Testis (tissue), 3 donors: ENCODE measurements around the gene ZSCAN5C. TPM values are rescaled to one million over a fixed set of nuclear protein-coding genes. Genes with fewer than 3 reads are reported as not detected.
A peak's percentile ranks its signal among the peaks of the same experiment; 100 is the strongest.

ENCODE experiments used
- DNase-seq: peaks from one replicate; pipeline ENCODE4 v3.0.0-alpha.2; 2019
- H3K27ac ChIP-seq, 2 donors: fragments of 200-600 bp; sonication (generic); one replicate each; pipeline ENCODE4 v1.5.1; 2019
- H3K27me3 ChIP-seq: fragments of 200-600 bp; sonication (generic); one replicate; pipeline ENCODE4 v1.5.1; 2019
- H3K36me3 ChIP-seq: fragments of 200-600 bp; sonication (generic); one replicate; pipeline ENCODE4 v1.5.1; 2017; ENCODE audit warnings: low read depth; ENCODE audit errors: missing control alignments
- H3K4me1 ChIP-seq: fragments of 200-600 bp; sonication (generic); one replicate; pipeline ENCODE4 v1.5.1; 2019
- H3K4me3 ChIP-seq, 2 donors: fragments of 200-600 bp; sonication (generic); one replicate each; pipeline ENCODE4 v1.5.1; 2017 to 2019
- H3K9me3 ChIP-seq: fragments of 200-600 bp; sonication (generic); one replicate; pipeline ENCODE4 v1.5.1; 2017
- POLR2A ChIP-seq: fragments of 450-650 bp; IDR thresholded peaks from one replicate; pipeline ENCODE4 v1.6.1; 2017; ENCODE audit warnings: antibody characterized with exemption, mild to moderate bottlenecking, moderate library complexity
- WGBS, 2 donors: methylation state at CpG; one replicate each; pipeline ENCODE4 v1.1.5; 2018; 5-methylcytosine and 5-hydroxymethylcytosine counted together
- intact Hi-C: fragments of 100-400 bp; cut with DNase I; formaldehyde crosslinking; loops from one replicate; pipeline ENCODE4 v1.15.1; 2023; ENCODE audit warnings: low total_unique reads
- polyA plus RNA-seq: library from polyadenylated mRNA; stranded (reverse); fragments of 350-450 nt; fragmentation: Illumina TruSeq; extraction: RNeasy Lipid Tissue Mini Kit (QIAGEN cat#74804); gene quantifications from one replicate; pipeline ENCODE4 v1.2.3, GENCODE V29; 2014; ENCODE audit warnings: low read depth, low replicate concordance; ENCODE audit not compliant: insufficient read depth
- total RNA-seq, 2 donors: library from RNA; depleted of rRNA; stranded (reverse); fragments of >200 nt; gene quantifications; one replicate each; pipeline ENCODE4 v1.2.3, GENCODE V29; 2016
- TF ChIP-seq, protein P1 (sequence below), 3 experiments: fragments of 450-650 bp in 2 of 3; fragments of 200-600 bp in 1 of 3; sonication (generic) in 1 of 3; IDR thresholded peaks; one replicate each; pipeline ENCODE4 v1.5.1; 2016 to 2019; ENCODE audit warnings: antibody characterized with exemption in 3 of 3, mild to moderate bottlenecking in 2 of 3, moderate library complexity in 1 of 3

Gene ZSCAN5C
- total and polyA plus RNA-seq, 3 donors from 2014 or later: 0.19 to 0.31 TPM; not detected in 1

DNA sequence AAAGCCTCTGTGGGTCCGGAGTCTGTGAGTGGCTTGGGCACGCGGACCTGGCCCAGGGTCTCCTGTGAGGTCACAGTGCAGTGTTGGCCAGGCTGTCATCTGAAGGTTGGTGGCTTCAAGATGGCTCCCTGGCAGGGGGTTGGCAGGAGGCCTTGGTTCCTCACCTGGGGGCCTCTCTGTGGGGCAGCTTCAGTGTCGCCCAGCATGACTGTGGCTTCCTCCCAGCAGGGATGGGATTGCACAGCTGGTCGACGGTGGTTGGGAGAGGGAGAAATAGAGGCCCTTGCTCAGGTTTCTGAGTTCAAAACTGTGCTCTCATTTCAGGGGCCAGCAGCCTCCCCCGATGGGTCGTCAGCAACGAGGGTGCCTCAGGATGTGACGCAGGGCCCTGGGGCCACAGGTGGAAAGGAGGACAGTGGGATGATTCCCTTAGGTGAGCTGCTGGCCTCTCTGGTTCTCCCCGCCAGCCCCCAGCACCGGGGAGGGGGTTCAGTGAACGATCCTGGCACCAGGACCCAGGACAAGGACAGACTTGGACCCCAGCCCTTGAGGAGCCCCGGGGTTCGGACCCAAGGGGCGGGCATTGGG is 43.8 kb upstream of the ZSCAN5C start:
- no peak overlapping the region for H3K27ac ChIP-seq
- DNase-seq: no peak
- no peaks in the 10 kb centered on the region for H3K36me3 ChIP-seq
- no peaks in the 10 kb centered on the region for H3K27me3 ChIP-seq
- whole genome bisulfite sequencing, 2 donors: 92 to 97% methylated on average over 6 to 16 of the region's 16 CpGs
- intact Hi-C loops: no loop called here
- H3K4me3 ChIP-seq: no peak overlapping the region
- H3K9me3 ChIP-seq: no peaks in the 10 kb centered on the region
- no peak for TF ChIP-seq POLR2A
- TF ChIP-seq, protein P1, sequence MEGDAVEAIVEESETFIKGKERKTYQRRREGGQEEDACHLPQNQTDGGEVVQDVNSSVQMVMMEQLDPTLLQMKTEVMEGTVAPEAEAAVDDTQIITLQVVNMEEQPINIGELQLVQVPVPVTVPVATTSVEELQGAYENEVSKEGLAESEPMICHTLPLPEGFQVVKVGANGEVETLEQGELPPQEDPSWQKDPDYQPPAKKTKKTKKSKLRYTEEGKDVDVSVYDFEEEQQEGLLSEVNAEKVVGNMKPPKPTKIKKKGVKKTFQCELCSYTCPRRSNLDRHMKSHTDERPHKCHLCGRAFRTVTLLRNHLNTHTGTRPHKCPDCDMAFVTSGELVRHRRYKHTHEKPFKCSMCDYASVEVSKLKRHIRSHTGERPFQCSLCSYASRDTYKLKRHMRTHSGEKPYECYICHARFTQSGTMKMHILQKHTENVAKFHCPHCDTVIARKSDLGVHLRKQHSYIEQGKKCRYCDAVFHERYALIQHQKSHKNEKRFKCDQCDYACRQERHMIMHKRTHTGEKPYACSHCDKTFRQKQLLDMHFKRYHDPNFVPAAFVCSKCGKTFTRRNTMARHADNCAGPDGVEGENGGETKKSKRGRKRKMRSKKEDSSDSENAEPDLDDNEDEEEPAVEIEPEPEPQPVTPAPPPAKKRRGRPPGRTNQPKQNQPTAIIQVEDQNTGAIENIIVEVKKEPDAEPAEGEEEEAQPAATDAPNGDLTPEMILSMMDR (IDR thresholded peaks at IDR 0.05): no peak
- peaks cover 3% of the 10 kb centered on the region for H3K4me1 ChIP-seq

DNA sequence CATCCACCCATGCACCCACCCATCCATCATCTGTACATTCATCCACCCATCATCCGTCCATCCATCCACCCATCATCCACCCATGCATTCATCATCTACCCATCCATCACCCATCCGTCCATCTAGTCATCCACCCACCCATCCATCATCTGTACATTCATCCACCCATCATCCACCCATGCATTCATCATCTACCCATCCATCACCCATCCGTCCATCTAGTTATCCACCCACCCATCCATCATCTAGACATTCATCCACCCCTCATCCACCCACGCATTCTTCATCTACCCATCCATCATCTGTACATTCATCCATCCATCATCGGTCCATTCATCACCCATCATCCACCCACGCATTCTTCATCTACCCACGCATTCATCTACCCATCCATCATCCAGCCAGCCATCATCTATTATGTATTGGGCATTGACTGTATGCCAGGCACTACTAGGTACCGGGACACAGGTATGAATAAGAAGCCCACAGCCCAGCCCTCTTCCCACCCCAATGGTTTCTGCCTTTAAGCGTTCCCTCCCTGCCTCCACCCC is 43.0 kb upstream of the ZSCAN5C start:
- H3K27me3 ChIP-seq: no peaks in the 10 kb centered on the region
- 82 to 85% methylated on average over 9 of the region's 9 CpGs for WGBS, 2 donors
- H3K4me3 ChIP-seq: no peak overlapping the region
- H3K27ac ChIP-seq: no peak overlapping the region
- no peaks in the 10 kb centered on the region for H3K36me3 ChIP-seq
- TF ChIP-seq, protein P1 (IDR thresholded peaks at IDR 0.05): no peak
- H3K9me3 ChIP-seq: no peaks in the 10 kb centered on the region
- DNase-seq: no peak
- peaks cover 3% of the 10 kb centered on the region for H3K4me1 ChIP-seq
- intact Hi-C loops: no loop called here

DNA sequence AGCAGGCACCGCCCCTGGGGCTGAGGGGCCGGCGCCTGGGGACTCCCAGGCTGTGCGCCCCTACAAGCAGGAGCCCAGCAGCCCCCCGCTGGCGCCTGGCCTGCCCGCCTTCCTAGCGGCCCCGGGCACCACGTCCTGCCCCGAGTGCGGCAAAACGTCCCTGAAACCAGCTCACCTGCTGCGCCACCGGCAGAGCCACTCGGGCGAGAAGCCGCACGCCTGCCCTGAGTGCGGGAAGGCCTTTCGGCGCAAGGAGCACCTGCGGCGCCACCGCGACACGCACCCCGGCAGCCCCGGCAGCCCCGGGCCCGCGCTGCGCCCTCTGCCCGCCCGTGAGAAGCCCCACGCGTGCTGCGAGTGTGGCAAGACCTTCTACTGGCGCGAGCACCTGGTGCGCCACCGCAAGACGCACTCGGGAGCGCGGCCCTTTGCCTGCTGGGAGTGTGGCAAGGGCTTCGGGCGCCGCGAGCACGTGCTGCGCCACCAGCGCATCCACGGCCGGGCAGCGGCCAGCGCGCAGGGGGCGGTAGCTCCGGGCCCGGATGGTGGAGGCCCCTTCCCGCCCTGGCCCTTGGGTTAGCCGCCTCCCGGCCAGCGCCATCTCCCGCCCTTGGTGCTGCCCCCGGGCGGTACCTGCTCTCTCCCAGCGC is 42.3 kb upstream of the ZSCAN5C start:
- no peak for DNase-seq
- intact Hi-C loops: no loop called here
- Histone ChIP-seq H3K27ac (no peak overlapping the region), H3K36me3 (no peaks in the 10 kb centered on the region), H3K4me3 (peak overlapping the region in 1 of 2 donors; percentile 20), H3K27me3 (no peaks in the 10 kb centered on the region), H3K9me3 (no peaks in the 10 kb centered on the region), H3K4me1 (peaks cover 3% of the 10 kb centered on the region)
- WGBS, 2 donors: 53 to 58% methylated on average over 15 to 60 of the region's 69 CpGs
- no peak for TF ChIP-seq POLR2A
- TF ChIP-seq, protein P1 (IDR thresholded peaks at IDR 0.05): no peak

DNA sequence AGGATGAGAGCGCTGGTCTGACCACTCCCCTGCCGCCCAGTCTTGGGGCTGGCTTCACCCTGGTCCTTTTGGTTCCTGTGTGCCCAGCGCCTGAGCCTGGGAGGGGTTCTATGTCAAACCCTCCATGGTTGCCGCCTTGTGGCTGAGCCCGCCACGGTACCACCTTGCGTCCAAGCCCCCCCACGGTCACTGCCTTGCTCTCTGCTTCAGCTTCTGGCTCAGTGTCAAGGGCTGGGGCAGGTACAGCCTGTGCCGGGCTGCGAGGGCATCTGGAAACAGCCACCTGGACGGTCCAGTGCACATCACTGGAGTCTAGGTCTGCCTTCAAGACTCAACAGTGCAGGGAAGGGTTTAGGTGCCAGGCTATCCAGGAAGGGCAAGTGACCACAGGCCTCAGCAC is 40.5 kb upstream of the ZSCAN5C start:
- WGBS, 2 donors: 92 to 96% methylated on average over 4 to 11 of the region's 11 CpGs
- DNase-seq: no peak
- H3K4me3 ChIP-seq: no peak overlapping the region

More for the DNA sequence above, 40.5 kb upstream of the ZSCAN5C start:
- TF ChIP-seq POLR2A: no peak
- TF ChIP-seq, protein P1 (IDR thresholded peaks at IDR 0.05): no peak
- intact Hi-C loops: no loop called here
- H3K36me3 ChIP-seq: no peaks in the 10 kb centered on the region
- H3K27ac ChIP-seq: no peak overlapping the region
- H3K9me3 ChIP-seq: no peaks in the 10 kb centered on the region
- H3K4me1 ChIP-seq: no peaks in the 10 kb centered on the region
- H3K27me3 ChIP-seq: no peaks in the 10 kb centered on the region
